Measurements from ENCODE around the gene XXYLT1.

XXYLT1 gene

GRCh38 chr3:195081242-195081963, 189.6 kb downstream of the XXYLT1 start:
- DNase-seq (ENCODE audit: low read depth in 4 of 4, low spot score in 1 of 4), result no peak

- no peak for DNase-seq (ENCODE audit: low read depth in 4 of 4, low spot score in 1 of 4)
Measured at GRCh38 chr3:195080571-195081151, 190.3 kb downstream of the XXYLT1 start.

GRCh38 chr3:195080125-195080524, 190.8 kb downstream of the XXYLT1 start:
- no peak for DNase-seq (ENCODE audit: low read depth in 4 of 4, low spot score in 1 of 4)

GRCh38 chr3:195079636-195080035, 191.3 kb downstream of the XXYLT1 start:
- no peak for DNase-seq (ENCODE audit: low read depth in 4 of 4, low spot score in 1 of 4)

GRCh38 chr3:195078891-195079440, 192.0 kb downstream of the XXYLT1 start:
- DNase-seq (ENCODE audit: low read depth in 4 of 4, low spot score in 1 of 4), result no peak

- no peak for DNase-seq (ENCODE audit: low read depth in 4 of 4, low spot score in 1 of 4)
Measured at GRCh38 chr3:195077611-195078540, 193.1 kb downstream of the XXYLT1 start.

- DNase-seq (ENCODE audit: low read depth in 4 of 4, low spot score in 1 of 4), result no peak
Measured at GRCh38 chr3:195076981-195077610, 193.9 kb downstream of the XXYLT1 start.

- no peak for DNase-seq (ENCODE audit: low read depth in 4 of 4, low spot score in 1 of 4)
Measured at GRCh38 chr3:195075941-195076875, 194.8 kb downstream of the XXYLT1 start.

GRCh38 chr3:195075199-195075940, 195.6 kb downstream of the XXYLT1 start:
- no peak for DNase-seq (ENCODE audit: low read depth in 4 of 4, low spot score in 1 of 4)

GRCh38 chr3:195073866-195074860, 196.8 kb downstream of the XXYLT1 start:
- DNase-seq (ENCODE audit: low read depth in 4 of 4, low spot score in 1 of 4), result no peak

- no peak for DNase-seq (ENCODE audit: low read depth in 4 of 4, low spot score in 1 of 4)
Measured at GRCh38 chr3:195072916-195073564, 197.9 kb downstream of the XXYLT1 start.

GRCh38 chr3:195071916-195072820, 198.8 kb downstream of the XXYLT1 start:
- no peak for DNase-seq (ENCODE audit: low read depth in 4 of 4, low spot score in 1 of 4)

- DNase-seq (ENCODE audit: low read depth in 4 of 4, low spot score in 1 of 4), result no peak
Measured at GRCh38 chr3:195071011-195071728, 199.8 kb downstream of the XXYLT1 start.

GRCh38 chr3:195070336-195070735, 200.6 kb downstream of the XXYLT1 start:
- DNase-seq (ENCODE audit: low read depth in 4 of 4, low spot score in 1 of 4), result no peak

GRCh38 chr3:195069501-195070251, 201.3 kb downstream of the XXYLT1 start:
- DNase-seq (ENCODE audit: low read depth in 4 of 4, low spot score in 1 of 4), result no peak

Measured in stimulated activated CD4-positive, alpha-beta T cell treated with anti-CD3 and anti-CD28 coated beads, Interleukin-1b, Interleukin-23, amount 100 ng/mL, for 24 hours (primary cell).